ENCODE measurements around the gene TANC2. TPM values are rescaled to one million over a fixed set of nuclear protein-coding genes. Genes with fewer than 3 reads are reported as not detected.

The TANC2 gene
- total and polyA plus RNA-seq, 2 of the 8 experiments (the other 6 are each of a cell fraction or from before 2014, with no cell fraction given) = 5.7 to 21.9 TPM

DNA sequence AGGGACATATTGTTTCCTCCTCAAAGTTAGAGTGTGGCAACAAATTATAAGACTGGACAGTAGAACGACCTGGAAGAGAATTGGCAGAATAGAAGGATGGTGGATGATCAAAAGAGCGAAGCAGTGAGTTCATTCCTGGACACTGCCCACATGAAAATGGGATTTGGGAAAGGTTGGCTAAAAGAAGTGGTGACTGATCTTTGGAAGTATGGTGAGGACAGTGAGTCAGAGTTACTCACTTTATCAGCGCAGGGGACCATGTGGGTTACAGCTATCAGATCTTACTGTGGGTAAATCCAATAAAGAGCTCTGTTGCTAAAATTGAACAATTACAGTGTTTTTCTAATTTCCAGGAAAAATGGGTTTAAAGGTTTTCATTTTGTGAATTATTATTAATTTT is 2.7 kb upstream of the TANC2 start:
- Histone ChIP-seq H3K4me2 (ENCODE audit: insufficient read depth in 1 of 2, low read depth in 2 of 2, low read length in 2 of 2) (no peak overlapping the region), H2BK12ac (ENCODE audit: low read depth, low read length) (no peak overlapping the region), H3K4me3 (ENCODE audit: extremely low read depth in 1 of 4, insufficient read depth in 2 of 4, low read depth in 3 of 4, low read length in 4 of 4) (no peak overlapping the region), H3K79me2 (ENCODE audit: control insufficient read depth in 1 of 2, insufficient read depth in 2 of 2, low read length in 2 of 2) (peaks cover 0 to 6% of the 10 kb centered on the region in 2 experiments; a peak in 1 of 4 replicates), H2AFZ (ENCODE audit: low read length) (no peak overlapping the region), H4K91ac (replicated peaks; ENCODE audit: insufficient read length, low read length) (no peak overlapping the region), H4K8ac (ENCODE audit: extremely low read depth, insufficient read depth, low read length) (no peak overlapping the region), H3K4me1 (replicated peaks in 1 of 4; ENCODE audit: control insufficient read depth in 3 of 4, insufficient read depth in 4 of 4, low read length in 3 of 4) (peaks cover 4 to 16% (median 7%) of the 10 kb centered on the region in 4 experiments; a peak in 6 of 7 replicates), H3K56ac (replicated peaks; ENCODE audit: insufficient read length, low read depth, low read length) (no peak overlapping the region), H3K4ac (replicated peaks; ENCODE audit: insufficient read length, low read depth, low read length) (no peak overlapping the region), H3K9ac (replicated peaks in 1 of 4; ENCODE audit: extremely low read depth in 1 of 4, low read depth in 3 of 4, low read length in 3 of 4) (no peak overlapping the region), H2BK20ac (ENCODE audit: low read length) (no peak overlapping the region), H3K27ac (ENCODE audit: low read depth, low read length) (no peak overlapping the region), H3K79me1 (ENCODE audit: low read depth, low read length) (no peaks in the 10 kb centered on the region), H2BK5ac (ENCODE audit: low read depth, low read length) (no peak overlapping the region), H3K23ac (ENCODE audit: insufficient read length) (no peak overlapping the region), H3K27me3 (replicated peaks in 1 of 4; ENCODE audit: control insufficient read depth in 3 of 4, extremely low read depth in 1 of 4, insufficient read depth in 3 of 4, low read length in 3 of 4) (peaks cover 0 to 16% (median 7%) of the 10 kb centered on the region in 4 experiments; a peak in 5 of 7 replicates), H3K36me3 (ENCODE audit: control insufficient read depth in 2 of 4, insufficient read depth in 4 of 4, low read length in 3 of 4) (no peaks in the 10 kb centered on the region), H3K14ac (ENCODE audit: insufficient read length) (no peak overlapping the region), H2BK15ac (ENCODE audit: low read length) (no peak overlapping the region), H3K18ac (ENCODE audit: extremely low read depth, low read length) (no peak overlapping the region), H4K5ac (ENCODE audit: insufficient read length, low read depth, low read length) (no peak overlapping the region), H3K9me3 (ENCODE audit: insufficient read depth in 2 of 2, low read depth in 1 of 2, low read length in 1 of 2) (no peaks in the 10 kb centered on the region), H4K20me1 (replicated peaks in 1 of 2; ENCODE audit: control insufficient read depth in 1 of 2, insufficient read depth in 2 of 2, low read length in 2 of 2) (peaks cover 0 to 1% of the 10 kb centered on the region in 2 experiments), H2BK120ac (replicated peaks; ENCODE audit: low read depth, low read length) (no peak overlapping the region), H2AK5ac (ENCODE audit: low read depth, low read length) (no peak overlapping the region), H3K23me2 (ENCODE audit: low read depth, low read length) (peaks cover 8% of the 10 kb centered on the region)
- WGBS, 2 experiments (ENCODE audit: extremely low coverage in 1 of 2, insufficient coverage in 1 of 2, insufficient read length in 1 of 2, insufficient replicate concordance in 2 of 2, low coverage in 1 of 2, low lambda C conversion rate in 2 of 2, missing lambda C conversion rate in 1 of 2) = 90% methylated on average over 3 of the region's 3 CpGs; no CpG with 5 or more reads in 1 of the 2 experiments
- no peak for FAIRE-seq
- CTCF ChIA-PET (ENCODE audit: partially characterized antibody) = no interaction called here
- POLR2A ChIA-PET (ENCODE audit: partially characterized antibody) = no interaction called here
- no peak for DNase-seq (ENCODE audit: low read depth in 1 of 2, low spot score in 2 of 2)
- TF ChIP-seq CBX5 (IDR thresholded peaks at IDR 0.05; ENCODE audit: low read depth, low read length) (no peak), ATF2 (IDR thresholded peaks at IDR 0.05; ENCODE audit: low read length) (no peak), HDAC6 (IDR thresholded peaks at IDR 0.05; ENCODE audit: low read depth, low read length) (no peak)

All from H1 (cell line).